Measurements from ENCODE around the gene RAPGEF2.

- TF ChIP-seq ELF4 (CRISPR knock-in tag; IDR thresholded peaks at IDR 0.05) = no peak
- no peak for TF ChIP-seq NBN (IDR thresholded peaks at IDR 0.05; ENCODE audit: low read depth)
Observed at GRCh38 chr4:159269116-159269515, 166.2 kb downstream of the RAPGEF2 start.
